MM.1S (cell line): ENCODE data around the gene NPEPL1.

Experiments used
- CTCF ChIP-seq: fragments of 300-600 bp; sonication (generic); IDR thresholded peaks from 2 replicates; pipeline ENCODE4 v1.5.1; 2016; ENCODE audit warnings: antibody characterized with exemption, low read length, mixed read lengths
- EZH2 ChIP-seq: fragments of 300-600 bp; sonication (generic); optimal IDR thresholded peaks from 2 replicates; pipeline ENCODE3; 2017; ENCODE audit warnings: low read depth, mild to moderate bottlenecking, antibody characterized with exemption, low read length, mixed read lengths
- EZH2phosphoT487 ChIP-seq: fragments of 300-600 bp; sonication (generic); IDR thresholded peaks from 2 replicates; pipeline ENCODE4 v1.6.1; 2018; ENCODE audit warnings: antibody characterized with exemption, low read length

- no peak for TF ChIP-seq CTCF
- no peak for TF ChIP-seq EZH2phosphoT487
- no peak for TF ChIP-seq EZH2
Measured at GRCh38 chr20:58690396-58691135, 2.0 kb upstream of the NPEPL1 start.
